SW 1271 (cell line): ENCODE measurements around the gene MLC1.

ENCODE experiments used
- DNase-seq, 2 experiments: peaks; one replicate each; lab custom pipeline; 2025; lab: John Stamatoyannopoulos, UW

MLC1 gene

DNA sequence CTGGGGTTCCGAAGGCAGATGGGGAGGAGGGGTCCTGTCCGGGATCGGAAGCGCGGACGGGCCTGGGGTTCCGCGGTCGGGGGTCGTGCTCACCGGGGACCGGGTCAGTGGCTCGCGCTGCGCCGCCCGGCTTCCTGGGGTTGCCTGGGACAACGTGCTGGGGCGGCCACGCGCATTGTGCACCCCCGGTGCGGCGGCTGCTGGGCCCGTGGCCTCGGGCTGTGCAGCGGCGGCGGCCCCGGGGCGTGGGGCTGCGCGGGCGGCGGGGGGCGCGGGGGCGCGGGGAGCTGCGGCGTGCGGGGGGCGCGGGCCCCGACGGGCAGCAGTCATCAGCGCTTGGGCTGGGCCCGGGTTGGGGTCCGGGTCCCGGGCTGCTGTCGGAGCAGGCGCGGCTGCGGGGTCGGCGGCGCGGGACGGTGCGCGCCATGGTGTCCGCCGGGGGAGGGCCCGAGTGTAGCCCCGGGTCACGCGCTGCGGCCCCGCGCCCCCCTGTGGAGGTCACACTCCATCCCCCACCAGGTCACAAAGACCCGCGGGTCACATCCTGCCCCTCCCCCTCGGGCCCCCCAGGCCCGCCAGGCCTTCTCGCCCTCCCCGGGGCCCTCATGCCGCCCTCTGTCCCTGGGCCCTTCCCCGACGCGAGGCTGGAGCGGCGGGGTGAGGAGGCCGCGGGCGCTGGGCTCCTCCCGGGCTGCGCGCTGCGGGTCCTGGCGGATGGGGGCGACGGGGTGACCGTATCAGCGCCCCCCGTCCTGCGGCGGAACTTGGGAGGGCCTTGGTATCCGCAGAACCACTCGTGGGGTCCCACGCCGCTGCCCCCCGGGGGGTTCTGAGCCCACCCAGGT lies 26.9 kb downstream of the MLC1 start, which contains the start of gene TTLL8:
TTLL8 (minus strand) TSS at position 238 of the 845 bp plus-strand sequence.
- DNase-seq = no peak

DNA sequence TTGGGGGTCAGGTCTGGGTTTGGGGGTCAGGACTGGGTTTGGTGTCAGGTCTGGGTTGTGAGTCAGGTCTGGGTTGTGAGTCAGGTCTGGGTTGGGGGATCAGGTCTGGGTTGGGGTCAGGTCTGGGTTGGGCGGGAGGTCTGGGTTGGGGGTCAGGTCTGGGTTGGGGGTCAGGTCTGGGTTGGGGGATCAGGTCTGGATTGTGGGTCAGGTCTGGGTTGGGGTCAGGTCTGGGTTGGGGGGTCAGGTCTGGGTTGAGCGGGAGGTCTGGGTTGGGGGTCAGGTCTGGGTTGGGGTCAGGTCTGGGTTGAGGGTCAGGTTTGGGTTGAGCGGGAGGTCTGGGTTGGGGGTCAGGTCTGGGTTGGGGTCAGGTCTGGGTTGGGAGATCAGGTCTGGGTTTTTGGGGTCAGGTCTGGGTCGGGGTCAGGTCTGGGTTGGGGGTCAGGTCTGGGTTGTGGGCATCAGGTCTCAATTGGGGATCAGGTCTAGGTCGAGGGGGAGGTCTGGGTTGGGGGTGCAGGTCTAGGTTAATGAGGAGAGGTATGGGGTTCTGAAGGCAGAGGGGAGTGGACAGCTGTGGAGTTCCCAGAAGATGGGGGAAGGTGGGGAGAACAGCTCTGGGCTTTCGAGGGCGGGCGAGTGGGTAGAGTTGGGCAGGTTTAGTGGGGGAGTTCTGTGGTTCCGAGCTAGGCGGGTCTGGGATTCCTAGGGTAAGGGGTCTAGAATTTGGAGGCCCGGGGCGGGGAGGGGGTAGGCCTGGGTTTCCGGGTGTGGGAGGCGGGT lies 27.8 kb downstream of the MLC1 start:
- DNase-seq = no peak

DNA sequence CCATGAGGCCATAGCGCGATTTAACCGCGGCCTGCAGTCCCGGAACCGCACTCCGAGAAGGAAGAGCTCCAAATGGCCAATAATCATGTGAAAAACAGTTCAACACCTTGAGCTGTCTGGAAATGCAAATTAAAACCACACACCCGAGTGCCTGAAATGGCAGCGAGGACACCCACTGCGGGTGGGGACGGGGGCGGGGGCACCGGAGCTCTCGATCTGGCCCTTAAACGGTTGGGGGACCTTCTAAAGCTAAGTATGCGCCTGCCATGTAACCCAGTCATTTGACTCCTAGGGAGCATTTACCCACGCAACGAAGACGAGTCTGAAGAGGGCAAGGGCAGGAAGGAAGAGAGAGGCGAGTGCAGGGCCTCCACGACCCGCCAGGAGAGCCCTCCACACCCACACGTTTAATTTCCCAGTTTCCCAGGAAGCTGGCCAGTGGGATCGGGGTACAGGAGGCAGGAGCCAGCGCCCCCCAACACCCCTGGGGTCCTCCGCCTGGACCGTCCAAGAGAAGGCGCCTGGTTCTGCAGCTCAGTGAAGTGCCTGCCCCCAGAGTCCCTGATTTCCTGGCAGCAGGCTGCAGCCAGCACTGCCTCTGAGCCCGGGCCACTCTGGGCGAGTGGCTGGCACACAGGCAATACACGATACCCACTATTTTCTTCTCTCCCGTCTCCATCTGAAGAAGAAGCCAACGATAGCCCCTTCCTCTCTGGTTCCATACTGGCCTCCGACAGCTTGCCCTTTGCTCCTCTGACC lies 28.8 kb downstream of the MLC1 start:
- DNase-seq = no peak

DNA sequence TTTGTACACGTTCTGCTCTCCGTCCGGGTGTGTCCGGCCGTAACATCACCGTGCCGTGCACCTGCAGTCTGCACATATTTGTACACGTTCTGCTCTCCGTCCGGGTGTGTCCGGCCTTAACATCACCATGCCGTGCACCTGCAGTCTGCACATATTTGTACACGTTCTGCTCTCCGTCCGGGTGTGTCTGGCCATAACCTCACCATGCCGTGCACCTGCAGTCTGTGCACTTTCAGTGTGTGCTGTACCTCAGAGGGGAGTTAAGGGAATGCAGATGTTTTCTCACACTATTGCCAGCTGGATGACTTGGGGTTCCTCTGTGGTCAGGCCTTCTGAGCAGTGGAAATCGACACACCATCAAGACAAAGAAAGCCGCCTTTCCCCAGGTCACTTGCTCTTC lies 31.4 kb downstream of the MLC1 start:
- no peak for DNase-seq

DNA sequence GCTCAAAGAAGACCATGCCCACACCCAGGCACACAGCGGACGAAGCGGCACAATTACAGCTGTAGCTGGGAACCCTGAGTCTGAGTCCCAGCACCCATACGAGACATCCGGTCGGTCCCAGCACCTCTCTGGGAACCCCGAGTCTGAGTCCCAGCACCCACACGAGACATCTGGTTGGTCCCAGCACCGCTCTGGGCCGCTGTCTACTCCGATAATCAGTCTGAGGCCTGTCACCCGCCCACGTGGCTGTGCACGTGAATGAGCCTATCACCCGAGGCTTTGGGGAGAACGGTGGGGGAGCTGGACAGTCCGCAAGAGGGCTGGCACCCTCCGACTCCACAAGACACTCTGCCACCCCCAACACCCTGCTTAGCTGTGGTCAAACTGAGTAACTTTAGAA lies 33.3 kb downstream of the MLC1 start:
- DNase-seq = no peak

DNA sequence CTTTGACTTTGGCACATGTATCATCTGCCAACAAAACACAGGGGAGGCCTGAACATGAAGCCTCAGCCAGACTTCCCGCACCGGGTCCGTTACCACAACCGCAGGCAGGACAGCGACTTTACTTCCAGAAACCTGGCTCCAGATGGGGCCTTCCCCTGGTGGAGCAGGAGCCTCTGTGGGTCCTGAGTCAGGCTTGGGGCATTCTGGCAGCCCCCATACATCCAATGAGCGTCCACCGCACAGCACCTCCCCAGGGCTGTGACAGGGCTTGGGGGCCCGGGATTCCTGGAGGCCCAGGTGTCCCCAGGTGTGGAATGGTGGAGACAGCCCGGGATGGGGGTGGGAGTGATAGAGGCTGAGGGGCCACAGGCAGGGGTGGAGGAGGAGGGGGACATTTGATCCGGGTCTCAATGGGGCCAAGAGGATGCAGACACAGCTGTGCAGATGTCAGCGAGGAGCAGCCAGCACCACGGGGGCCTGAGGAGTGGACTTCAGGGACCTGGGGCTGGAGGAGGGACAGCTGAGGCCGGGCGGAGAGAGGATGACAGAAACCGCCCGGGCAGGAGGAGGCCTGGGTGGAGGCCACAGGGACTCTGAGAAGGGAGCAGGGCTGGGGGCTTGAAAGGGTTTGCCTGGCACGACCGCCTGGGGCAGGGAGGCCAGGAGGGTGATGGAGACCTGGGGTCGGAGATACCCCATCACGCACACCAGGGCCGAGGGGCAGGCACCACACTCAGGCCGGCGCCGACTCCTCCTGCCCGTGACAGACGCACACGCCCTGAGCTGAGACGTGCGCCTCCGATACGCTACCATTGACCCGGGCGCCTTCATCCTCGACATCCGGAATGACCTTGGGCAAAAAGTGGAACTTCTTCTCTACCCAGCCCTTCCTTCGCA lies 35.7 kb downstream of the MLC1 start:
- no peak for DNase-seq

GRCh38 chr22:50048836-50049235 lies 36.4 kb downstream of the MLC1 start:
- no peak for DNase-seq

DNA sequence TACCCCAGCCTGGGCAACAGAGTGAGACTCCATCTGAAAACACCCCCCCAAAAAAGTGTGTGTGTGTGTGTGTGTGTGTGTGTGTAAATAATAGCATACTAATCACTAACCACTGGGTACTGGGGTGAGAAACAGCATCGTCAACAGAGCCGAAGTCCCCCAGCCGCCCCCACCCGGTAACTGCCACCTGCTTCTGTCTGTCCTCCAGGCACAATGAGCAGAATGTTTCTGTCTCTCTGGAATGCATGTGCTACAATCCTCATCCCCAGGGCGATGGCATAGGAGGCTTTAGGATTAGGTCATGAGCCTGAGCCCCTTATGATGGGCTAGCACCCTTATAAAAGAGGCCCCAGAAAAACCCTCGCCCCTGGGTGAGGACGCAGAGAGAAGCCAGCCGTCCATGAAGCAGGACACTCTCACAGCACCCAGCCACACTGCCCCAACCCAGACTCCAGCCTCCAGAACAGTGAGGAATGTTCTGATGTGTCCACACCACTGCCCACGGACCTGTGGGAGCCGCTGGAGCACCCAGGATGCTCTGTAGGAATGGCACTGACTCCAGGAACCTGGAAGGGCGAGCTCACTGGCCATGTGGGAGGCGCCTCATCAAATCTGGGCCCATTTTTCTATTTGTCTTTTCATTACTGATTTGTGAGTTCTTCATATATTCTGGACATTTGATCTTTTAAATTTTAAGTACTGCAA lies 37.0 kb downstream of the MLC1 start:
- DNase-seq = no peak

DNA sequence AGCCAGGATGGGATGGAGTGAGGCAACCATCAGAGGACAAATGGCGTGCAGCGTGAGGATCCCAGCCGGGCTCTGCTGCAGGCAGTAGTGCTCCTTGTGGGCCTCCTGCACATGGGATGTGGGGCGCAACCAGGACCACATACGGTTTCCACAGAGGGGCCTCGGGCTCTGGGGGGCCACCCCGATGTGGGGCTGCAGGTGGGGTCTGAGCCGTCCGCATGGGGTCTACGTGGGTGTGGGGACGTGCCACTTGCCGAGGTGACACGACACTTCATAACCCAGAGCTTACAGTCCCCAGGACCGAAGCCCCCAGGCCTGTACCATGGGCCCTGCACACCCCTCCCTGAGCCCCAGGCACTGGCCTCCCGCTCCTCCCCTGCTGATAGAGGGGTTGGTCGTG lies 37.9 kb downstream of the MLC1 start:
- DNase-seq = no peak

GRCh38 chr22:50046481-50047245 lies 38.6 kb downstream of the MLC1 start:
- DNase-seq = no peak

DNA sequence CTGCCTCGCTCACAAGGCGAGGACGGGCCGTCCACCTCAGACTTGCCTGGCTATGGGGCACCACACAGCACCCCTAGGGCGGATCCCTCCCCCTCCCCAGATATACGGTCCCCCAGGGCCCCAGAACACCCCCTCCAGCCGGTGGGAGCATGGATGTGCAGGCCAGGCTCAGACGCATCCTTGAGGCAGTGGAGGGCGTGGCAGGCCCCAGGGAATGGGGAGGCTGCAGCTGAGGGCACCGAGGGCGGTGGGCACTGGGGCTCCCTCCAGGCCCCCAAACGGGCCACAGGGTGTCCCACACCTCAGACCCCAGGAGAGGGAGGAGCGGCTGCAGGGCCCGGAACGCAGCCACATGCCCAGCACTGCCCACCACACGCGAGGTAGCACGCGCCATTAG lies 39.2 kb downstream of the MLC1 start:
- DNase-seq = no peak

DNA sequence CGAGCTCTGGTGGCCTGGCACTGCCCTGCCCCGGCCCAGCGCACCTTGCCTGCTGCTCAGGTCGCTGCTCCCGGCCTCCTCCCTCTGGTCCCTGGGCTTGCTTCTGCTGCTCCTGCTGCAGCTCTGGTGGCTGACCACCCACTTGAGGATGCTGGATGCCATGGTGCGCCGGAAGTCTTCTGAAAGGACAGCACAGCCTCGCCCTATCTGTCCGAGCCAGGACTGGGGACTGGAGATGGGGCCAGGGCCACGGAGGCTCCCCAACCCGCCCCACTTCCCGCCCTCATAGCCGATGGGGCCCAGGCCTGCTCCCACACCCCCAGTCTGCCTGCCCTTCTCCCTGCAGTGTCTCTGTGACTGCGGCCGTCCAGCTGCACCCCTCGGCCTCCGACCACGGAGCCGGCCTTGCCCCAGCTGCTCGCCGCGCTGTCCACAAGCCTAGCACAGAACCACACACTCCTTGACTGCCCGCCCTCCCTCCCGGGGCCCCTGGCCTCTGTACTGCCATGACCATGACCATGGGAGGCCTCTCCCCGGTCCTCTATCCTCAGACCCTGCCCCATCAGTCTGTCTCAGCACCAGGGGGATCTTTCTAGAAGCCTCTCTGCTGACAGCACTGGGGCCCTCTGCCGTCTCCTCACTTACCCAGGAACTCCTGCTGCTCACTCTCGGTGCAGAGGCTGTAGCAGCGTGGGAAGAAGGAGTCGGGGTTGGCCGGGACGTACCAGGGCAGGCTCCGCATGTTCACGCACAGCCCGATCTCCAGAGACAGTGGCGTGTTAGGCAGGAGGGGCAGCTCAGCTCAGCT lies 39.8 kb downstream of the MLC1 start:
- no peak for DNase-seq

- DNase-seq = no peak
Measured at GRCh38 chr22:50044485-50045118, 40.6 kb downstream of the MLC1 start.

GRCh38 chr22:50041361-50042065 lies 43.7 kb downstream of the MLC1 start:
- no peak for DNase-seq

DNA sequence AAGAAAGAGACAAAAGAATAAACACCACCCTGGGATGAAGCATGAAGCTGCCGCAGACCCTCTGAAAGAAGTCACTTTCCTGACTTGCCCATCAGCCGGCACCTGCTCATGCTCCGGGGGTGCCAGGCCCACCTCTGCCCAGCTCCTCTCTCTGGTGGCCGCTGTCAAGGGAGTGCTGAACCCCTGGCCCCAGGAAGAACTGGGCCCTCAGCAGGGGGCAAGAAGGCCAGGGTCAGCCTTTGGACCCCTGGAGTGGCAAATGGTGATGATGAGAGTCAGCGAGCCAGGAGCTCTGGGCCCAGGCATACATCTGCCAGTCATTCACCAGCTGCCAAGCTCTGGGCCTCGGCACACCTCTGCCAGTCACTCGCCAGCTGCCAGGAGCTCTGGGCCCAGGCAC lies 44.5 kb downstream of the MLC1 start:
- no peak for DNase-seq

DNA sequence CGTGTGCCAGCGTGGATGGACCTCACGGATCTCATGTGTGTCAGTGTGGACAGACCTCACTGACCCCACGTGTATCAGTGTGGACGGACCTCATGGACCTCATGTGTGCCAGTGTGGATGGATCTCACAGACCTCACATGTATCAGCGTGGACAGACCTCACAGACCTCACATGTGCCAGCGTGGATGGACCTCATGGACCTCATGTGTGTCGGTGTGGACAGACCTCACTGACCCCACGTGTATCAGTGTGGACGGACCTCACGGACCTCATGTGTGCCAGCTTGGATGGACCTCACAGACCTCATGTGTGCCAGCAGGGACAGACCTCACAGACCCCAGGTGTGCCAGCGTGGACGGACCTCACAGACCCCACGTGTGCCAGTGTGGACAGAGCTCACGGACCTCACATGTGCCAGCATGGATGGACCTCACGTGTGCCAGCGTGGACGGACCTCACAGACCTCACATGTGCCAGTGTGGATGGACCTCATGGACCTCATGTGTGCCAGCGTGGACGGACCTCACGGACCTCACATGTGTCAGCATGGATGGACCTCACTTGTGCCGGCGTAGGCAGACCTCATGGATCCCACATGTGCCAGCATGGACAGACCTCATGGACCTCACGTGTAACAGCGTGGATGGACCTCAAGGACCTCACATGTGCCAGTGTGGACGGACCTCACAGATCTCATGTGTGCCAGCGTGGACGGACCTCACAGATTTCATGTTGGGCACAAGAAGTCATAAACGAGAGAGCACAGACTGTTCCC lies 45.4 kb downstream of the MLC1 start:
- DNase-seq = no peak

DNA sequence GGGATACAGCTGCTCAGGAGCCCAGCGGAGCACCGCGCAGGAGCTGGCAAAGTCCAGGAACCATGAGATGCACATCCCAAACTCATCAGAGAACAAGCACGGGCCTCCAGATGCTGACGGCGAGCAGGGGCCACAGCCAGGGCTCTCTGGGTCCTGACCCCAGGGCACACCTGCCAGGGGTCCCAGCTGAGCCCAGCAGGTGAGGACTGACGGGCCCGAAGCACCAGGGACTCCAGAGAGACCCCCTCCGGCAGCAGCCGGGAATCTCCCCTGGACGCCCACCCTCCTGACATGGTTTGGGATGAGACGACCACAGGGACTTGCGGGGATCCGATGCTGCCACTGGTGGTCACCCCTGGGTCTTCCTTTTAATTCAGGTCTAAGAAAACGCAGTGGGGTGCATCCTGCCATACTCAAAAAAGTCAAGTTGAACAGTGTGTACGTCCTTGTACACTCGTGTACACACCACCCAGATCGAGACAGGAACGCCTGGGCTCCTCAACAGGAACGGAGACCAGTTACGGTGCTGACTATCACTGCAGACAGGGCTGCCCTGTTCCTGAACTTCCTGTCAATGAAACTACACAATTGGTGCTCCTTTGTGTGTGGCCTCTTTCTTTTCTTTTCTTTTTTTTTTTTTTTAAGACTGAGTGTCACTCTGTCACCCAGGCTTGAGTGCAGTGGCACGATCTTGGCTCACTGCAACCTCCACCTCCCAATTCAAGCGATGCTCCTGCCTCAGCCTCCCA lies 49.1 kb downstream of the MLC1 start:
- no peak for DNase-seq
